GM12891 (cell line): ENCODE results near the gene SLC5A12.

ENCODE experiments used
- POLR2A ChIP-seq: IDR thresholded peaks from 2 replicates; pipeline ENCODE4 v1.6.1; 2011; ENCODE audit warnings: low read depth, low read length, control low read depth
- POLR2AphosphoS5 ChIP-seq: IDR thresholded peaks from 2 replicates; pipeline ENCODE4 v1.6.1; 2011; ENCODE audit warnings: low read depth, low read length, control low read depth

DNA sequence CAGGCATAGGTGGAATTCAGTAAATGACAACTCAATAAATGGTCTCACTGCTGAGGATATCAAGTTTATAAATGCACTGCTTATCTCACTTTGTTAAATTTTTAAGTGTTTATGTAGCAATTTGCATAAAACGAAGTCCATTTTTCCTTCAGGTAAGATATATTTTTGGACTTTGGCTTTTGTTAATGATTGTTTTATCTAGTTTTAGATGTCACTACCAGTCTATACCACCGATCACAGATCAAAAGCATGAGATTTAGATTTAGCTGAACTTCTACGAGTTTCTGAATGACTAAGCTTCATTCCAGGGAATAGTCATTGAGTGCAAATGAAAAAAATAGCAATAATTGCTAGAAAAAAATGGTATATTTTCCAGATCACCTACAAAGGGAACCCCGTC, 12.8 kb upstream of the SLC5A12 start:
- TF ChIP-seq POLR2A (no peak), POLR2AphosphoS5 (no peak)
